HG03354 (cell line): ENCODE results near the gene ISCU.
A peak's percentile ranks its signal among the peaks of the same experiment; 100 is the strongest.

Experiments
- ATAC-seq: cut with Tn5 transposase; IDR thresholded peaks from one replicate; pipeline ENCODE4 v1.9.1; 2021; ENCODE audit warnings: mild to moderate bottlenecking; ENCODE audit not compliant: unreplicated experiment, poor library complexity, severe bottlenecking

ISCU gene

GRCh38 chr12:108598553-108599250, 36.3 kb downstream of the ISCU start:
- ATAC-seq = no peak

- no peak for ATAC-seq
Measured at GRCh38 chr12:108599541-108599940, 37.1 kb downstream of the ISCU start.

DNA sequence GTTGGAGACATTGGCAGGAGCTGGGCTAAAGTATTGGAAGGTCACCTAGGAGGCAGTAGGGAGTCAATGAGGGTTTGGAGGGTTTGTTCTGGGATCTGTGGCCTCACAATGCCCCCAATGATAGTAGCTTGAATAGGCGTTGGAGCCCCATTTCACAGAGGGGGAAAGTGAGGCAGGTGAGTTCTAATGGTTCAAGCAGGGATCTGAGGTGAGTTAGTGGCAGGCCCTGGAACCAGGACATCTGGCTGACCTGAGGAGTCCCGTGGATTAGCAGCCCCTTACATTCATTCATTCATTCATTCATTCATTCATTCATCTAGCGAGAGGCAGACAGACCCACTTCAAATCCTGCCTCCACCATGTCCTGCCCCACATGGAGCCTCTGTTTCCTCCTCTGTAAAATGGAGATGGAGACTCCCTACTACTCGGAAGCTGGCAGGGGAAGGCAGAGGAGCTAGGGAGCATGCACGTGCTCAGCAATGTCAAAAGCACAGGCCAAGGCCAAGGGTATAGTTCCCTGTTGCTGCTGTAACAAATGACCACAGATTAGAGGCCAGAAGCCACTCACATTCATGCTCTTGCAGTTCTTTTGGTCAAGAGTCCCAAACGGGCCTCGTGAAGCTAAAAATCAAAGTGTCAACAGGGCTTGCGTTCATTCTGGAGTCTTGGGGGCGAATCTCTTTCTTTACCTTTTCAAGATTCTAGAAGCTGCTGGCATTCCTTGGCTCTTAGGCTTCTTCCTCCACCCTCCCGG, 37.7 kb downstream of the ISCU start:
- ATAC-seq = no peak

DNA sequence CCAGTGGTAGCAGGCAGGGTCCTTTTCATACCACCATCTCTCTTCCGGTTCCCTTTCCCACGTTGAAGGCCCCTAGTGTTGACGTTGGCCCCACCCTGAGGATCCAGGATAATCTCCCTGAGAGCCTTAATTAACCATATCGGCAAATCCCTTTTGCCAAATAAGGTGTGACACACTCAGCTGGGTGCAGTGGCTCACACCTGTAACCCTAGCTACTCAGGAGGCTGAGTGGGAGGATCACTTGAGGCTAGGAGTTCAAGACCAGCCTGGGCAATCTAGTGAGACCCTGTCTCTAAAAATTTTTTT, 38.3 kb downstream of the ISCU start:
- ATAC-seq = no peak

- no peak for ATAC-seq
Measured at GRCh38 chr12:108602209-108602705, 39.9 kb downstream of the ISCU start.

DNA sequence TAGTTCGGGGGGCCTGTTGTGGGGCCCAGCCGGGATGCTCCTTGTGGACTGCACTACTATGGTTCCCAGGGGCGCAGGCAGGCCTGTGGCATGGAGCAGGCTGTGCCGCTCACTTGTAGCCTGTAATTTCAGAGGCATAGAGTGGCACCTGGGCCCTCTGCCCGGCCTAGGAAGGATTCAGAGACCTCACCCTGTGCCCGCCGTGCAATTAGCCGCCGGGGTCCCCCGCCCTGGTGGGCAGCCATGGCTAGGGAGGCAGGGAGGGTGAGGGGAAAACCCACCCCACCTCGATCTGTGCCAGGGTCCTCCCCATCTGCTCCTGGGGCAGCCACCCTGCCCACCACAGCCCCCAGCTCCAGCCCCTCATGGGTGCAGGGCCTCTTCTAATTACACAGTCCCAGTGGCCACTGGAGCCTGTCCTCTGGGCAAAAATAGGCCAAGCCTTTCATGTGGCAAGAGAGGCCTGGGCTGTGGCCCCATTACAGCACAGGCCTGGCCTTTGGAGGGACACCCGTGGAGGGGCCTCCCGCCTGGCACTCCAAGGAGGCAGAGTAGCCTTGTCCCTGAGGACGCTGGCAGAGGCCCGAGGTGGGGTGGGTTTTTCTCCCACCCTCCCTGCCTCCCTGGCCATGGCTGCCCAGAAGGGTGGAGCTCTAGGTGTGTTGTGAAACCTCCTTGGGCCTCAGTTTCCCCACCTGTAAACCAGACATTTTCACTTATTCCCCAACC, 40.7 kb downstream of the ISCU start:
- no peak for ATAC-seq

DNA sequence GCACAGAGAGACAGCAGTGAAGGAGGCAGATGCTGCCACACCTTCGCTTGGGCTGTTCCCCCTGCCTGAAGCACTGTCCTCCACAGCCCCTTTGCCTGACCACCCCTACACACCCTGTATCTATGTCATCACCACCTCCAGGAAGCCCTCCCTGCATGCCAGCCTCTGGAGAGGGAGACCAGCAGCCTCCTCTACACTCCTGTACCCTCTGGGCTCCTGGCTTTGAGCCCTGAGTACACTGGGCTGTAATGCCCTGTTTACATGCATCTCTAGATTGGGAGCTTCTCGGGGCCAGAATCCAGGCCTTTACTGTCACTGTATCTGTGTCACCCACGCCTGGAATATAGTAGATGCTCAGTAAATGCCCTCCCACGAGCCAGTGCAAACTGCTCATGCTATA, 41.3 kb downstream of the ISCU start:
- ATAC-seq = no peak

- no peak for ATAC-seq
Measured at GRCh38 chr12:108604208-108604941, 42.0 kb downstream of the ISCU start.

GRCh38 chr12:108605000-108605689, 42.7 kb downstream of the ISCU start:
- ATAC-seq = no peak

GRCh38 chr12:108605690-108606406, 43.5 kb downstream of the ISCU start:
- no peak for ATAC-seq

GRCh38 chr12:108606492-108606891, 44.1 kb downstream of the ISCU start:
- ATAC-seq = no peak

DNA sequence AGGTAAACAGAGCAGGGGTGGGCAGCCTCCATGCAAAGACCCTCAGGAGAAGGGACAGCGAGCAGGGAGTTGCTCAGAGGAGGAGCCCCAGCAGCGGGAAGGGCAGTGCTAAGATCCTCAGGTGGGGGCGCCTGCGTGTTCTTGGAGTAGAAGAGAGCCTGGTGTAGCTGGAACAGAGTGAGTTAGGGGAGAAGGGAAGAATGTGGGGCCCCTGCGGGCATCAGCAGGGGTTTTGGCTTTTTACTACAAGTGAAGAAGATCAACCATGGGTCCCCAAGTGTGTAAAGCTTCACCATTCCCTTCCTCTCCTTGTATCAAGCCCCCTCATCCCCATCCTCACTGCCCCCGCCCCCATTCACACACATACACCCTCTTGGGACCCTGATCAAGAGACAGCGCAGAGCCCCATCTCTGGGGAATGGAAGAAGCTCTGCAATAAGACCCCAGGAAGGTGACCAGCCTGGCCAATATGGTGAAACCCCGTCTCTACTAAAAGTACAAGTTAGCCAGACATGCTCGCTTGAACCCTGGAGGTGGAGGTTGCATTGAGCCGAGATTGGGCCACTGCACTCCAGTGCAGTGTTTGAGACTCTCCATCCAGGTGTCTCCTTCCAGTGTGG, 45.7 kb downstream of the ISCU start:
- no peak for ATAC-seq

GRCh38 chr12:108608616-108609015, 46.2 kb downstream of the ISCU start:
- ATAC-seq = no peak

GRCh38 chr12:108609537-108610335, 47.3 kb downstream of the ISCU start:
- peak; percentile 67 for ATAC-seq

DNA sequence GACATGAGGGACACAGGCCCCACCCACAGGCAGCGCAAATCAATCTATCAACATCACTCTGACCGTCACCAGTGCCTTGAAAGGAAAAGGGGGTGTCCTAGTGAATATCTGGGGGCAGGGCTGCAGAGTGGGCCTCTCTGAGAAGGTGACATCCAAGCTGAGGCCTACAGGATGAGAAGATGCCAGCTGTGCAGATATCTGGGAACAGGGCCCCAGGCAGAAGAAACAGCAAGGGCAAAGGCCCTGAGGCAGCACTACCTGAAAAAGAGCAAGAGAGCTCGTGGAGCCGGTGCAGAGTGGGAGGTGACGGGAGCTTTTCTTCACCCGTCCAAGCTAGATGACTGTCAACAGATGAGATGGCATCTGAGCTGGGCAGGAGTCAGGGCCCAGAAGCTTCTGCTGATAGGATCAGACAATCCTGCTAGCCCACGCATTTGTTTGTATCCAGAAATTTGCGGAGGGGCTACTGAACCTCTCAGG, 48.0 kb downstream of the ISCU start:
- ATAC-seq = no peak

- no peak for ATAC-seq
Measured at GRCh38 chr12:108610856-108611605, 48.6 kb downstream of the ISCU start.

GRCh38 chr12:108611884-108612415, 49.6 kb downstream of the ISCU start:
- ATAC-seq = no peak
